Right renal pelvis (tissue), 4 donors: ENCODE results near the gene PFKFB3. TPM values are rescaled to one million over a fixed set of nuclear protein-coding genes. Genes with fewer than 3 reads are reported as not detected.

Source experiments
- DNase-seq, 4 donors: peaks; one replicate each; pipeline ENCODE4 v3.0.0-alpha.2; 2013; ENCODE audit warnings: low read depth in 4 of 4, low spot score in 3 of 4, missing footprints in 1 of 4
- polyA plus RNA-seq, 4 donors: library from polyadenylated mRNA; unstranded; fragments of 120-200 nt; gene quantifications; one replicate each; pipeline ENCODE4 v1.2.1, GENCODE V29; 2013; ENCODE audit not compliant: insufficient read length in 4 of 4

Gene PFKFB3
- polyA plus RNA-seq, 4 donors, result 28.9 to 38.8 (median 35.0) TPM

DNA sequence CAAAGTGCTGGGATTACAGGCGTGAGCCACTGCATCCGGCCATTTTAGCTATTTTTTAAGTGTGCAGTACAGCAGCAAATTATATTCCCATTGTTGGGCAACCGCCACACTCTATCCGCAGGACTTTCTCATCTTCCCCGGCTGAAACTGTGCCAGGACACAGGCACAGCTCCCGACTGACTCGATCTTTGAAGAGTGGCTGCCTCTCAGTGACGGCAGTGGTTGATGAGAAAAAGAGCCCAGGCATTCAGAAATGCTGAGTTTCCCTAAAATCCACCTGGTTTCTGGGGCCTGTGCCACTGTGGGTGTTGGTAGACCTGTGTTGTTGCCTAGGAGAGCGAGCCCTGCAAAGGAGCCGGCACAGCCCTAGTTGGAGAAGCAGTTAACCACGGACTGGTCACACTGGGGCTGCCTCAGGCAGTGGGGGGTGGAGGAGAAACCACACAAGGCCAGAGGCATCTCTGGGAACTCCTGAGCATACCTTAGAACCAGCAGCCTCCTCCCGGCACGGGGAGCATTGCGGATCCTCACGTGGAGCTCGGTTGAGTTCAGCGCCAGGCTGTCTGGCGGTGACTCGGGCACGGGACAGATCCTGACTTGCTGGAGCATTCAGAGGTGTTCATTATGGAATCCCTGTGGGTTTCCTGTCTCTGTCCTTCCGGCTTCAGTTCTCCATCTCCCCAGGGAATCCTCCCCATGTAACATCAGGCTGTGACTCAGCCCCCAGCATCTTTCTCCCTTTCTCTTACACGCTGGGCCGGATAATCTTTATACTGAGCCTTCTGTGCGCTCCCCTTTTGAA, 16.2 kb downstream of the PFKFB3 start:
- no peak for DNase-seq

DNA sequence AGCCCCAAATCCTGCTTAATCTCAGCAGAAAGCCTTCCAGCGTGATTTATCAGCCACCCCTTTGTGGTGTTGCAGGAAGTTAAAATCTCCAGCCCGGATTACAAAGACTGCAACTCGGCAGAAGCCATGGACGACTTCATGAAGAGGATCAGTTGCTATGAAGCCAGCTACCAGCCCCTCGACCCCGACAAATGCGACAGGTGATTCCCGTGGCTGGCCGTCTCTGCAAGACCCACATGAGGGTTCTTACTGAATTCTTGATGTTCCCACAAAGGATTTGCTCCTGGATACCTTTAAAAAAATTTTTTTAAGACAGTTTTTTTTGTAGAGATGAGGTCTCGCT, 16.7 kb downstream of the PFKFB3 start:
- DNase-seq, result no peak

DNA sequence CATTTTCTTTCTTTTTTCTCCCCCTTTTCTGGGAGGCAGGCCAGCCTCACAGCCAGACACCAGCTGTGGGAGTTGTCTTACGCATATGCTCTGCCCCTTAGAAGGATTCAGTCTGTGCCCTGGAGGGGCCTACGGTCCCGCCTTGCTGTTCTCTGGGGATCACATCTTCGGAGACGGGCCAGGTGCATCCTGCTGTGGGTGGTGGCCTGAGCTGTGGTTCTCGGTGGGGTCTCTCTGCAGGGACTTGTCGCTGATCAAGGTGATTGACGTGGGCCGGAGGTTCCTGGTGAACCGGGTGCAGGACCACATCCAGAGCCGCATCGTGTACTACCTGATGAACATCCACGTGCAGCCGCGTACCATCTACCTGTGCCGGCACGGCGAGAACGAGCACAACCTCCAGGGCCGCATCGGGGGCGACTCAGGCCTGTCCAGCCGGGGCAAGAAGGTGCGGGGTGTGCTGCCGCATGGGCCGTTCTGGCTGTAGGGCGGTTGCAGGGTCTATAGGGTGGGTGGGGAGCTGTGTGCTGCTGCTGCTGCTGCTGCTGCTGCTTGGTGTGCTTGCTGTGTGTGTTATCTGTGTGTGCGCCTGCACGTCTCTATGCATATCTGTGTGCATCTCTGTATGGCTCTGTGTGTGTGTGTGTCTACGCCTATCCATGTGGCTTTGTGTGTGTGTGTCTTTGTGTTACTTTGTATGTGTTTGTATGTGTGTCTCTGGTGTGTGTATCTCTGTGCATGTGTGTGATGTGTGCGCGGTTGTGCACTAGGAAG, 17.9 kb downstream of the PFKFB3 start:
- DNase-seq, result no peak

DNA sequence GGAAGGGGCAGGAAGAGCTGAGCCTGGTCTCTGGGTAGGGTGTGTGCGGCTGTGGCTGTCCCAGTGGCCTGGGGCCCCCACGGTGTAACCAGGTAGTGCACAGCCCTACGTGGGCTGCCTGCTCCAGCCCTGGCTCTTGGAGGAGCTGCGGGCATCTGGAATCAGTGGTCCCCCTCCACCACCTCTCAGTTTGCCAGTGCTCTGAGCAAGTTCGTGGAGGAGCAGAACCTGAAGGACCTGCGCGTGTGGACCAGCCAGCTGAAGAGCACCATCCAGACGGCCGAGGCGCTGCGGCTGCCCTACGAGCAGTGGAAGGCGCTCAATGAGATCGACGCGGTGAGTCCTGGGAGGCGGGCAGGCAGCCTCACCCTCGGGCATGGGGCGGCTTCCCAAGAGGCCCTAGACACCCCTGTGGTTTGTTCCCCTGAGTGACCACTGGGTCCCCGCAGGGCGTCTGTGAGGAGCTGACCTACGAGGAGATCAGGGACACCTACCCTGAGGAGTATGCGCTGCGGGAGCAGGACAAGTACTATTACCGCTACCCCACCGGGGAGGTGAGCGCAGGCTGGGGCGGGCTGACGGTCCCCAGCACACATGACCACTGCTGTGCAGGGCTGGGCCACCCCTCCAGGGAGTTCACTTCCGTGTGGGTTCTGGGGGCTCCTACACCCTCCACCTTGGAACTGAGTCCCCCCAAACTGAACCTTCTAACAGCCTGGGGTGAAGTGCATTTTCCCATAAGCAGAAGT, 18.6 kb downstream of the PFKFB3 start:
- DNase-seq, result no peak

DNA sequence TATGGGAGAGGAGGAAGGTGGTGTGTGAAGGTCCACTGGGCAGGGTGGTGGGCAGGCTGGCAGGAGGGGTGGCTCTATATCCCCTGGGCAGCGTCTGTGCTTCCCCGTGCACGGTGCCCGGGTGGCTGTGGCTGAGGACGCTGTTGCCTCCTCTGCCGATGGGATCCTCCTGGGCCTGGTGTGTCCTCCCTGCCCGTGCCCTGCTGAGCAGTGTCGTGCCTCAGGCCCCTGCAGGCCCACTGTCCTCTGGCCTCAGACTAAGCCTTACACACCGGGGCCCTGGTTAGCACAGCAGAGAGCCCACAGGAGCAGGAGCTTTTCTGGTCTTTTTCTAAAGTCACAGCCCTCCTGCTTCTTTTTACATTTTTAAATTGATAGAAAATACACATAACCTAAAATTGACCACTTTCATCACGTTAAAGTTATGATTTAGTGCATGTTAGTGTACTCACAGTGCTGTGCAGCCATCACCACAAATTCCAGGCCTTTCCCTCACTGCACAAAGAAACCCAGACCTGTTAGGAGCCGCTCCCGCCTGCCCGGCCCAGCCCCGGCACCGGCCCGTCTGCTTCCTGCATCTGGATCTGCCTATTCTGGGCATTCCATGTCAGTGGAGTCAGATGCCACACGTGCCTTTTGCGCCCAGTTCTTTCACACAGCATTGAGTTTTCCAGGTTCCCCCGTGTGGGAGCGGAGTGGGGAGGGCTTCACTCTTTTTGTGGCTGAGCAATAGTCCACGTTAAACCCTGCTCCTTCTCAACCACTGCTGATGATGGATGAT, 19.4 kb downstream of the PFKFB3 start:
- DNase-seq, result no peak

DNA sequence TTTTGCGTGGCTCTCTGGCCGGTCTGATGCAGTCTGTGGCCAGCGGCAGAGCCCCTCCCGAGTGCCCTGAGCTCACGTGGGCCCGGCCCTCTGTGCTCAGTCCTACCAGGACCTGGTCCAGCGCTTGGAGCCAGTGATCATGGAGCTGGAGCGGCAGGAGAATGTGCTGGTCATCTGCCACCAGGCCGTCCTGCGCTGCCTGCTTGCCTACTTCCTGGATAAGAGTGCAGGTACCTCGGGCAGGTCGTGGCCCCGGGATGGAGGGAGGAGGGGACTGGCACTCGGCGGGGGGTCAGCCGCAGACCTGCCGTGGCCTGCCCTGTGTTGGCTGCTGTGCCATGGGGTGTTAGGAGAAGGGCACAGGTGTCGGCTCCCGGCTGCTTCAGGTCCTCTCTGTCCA, 20.0 kb downstream of the PFKFB3 start:
- DNase-seq, result no peak

DNA sequence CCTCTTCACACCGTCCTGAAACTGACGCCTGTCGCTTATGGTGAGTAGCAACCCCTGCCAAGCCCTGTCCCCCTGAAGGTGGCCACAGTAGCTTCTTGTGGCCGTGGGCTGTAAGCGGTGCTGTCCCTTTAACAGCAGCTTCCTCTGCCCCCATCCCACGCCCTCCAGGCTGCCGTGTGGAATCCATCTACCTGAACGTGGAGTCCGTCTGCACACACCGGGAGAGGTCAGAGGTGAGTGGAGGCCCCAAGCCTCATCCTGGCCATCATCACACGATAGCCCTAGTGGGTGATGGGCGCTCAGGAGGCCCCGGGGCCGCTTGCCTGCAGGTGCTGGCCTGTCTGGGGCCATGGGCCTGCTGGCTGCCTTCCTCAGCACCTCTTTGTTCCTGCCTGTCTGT, 21.2 kb downstream of the PFKFB3 start:
- no peak for DNase-seq

DNA sequence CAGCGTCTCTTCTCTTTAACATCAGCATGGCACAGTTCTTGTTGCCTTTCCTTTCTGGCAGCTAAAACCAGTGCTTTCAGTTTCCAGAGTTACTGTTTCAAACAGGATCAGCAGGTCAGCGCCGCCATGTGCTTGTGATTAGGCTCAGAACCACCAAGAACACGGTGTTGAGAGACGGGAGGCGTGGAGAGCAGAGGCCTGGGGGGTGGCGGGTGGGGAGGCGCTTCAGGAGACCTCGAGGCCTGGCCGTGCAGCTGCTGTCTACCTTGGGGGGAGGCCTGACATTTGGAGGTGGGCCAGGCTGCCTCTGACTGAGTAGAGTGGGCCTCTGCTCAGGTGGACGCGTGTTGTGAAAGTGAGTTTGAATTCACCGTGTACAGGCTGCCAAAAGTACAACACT, 22.0 kb downstream of the PFKFB3 start:
- DNase-seq, result no peak

DNA sequence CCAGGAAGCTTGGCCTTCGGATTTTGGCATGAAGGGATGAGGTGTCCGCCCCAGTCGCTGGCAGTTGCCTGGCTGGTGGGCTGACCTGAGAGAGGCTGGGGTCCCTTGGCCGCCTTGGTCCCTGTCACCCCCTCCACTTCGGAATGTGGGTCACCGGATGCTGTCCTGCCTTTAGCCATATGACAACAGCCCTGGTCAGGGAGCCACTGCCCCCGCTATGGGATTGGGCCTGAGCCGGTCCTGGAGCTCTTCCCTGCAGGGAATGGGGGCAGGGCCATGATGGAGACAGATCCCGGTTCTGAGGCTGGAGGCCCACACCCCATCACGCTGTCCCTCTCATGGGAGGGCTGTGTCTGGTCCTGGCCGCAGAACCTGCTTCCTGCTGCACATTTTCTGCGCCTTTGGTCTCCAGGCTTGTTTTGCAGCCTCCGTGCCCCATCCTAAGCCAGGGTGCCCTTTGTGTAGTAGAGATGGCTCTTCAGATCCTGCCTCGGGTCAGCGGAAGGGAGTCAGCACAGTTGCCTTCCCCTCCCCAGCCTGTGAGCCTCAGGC, 22.6 kb downstream of the PFKFB3 start:
- DNase-seq, result no peak

DNA sequence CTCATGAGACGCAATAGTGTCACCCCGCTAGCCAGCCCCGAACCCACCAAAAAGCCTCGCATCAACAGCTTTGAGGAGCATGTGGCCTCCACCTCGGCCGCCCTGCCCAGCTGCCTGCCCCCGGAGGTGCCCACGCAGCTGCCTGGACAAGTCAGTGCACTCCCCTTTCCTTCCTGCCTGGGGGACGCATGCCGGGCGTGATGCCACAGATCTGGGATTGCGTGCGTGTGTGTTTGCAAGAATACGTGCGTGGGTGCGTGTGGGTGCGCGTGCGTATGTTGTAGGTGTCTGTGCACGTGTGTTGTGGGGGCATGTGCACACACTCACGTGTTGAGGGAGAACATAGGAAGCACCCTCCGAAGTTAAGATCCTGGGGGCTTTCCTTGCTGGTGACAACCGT, 23.5 kb downstream of the PFKFB3 start:
- no peak for DNase-seq

DNA sequence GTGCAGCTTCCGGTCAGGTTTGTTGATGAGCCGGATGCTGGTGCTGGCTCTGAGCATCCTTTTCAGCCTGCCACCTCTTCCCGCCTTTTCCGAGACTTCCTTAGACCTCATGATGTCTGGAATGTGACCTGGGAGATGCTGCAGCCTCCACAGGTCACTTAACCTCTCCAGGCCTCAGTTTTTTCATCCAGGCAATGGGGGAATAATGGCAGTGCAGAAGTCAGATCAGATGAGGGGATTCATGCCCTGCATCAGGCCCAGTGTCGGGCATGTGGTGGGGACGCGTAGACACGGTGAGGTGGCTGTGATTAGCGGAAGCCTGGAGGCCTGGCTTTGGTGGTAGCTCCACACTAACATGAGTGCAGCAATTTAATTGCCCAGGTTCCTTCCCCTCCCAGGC, 24.6 kb downstream of the PFKFB3 start:
- no peak for DNase-seq

DNA sequence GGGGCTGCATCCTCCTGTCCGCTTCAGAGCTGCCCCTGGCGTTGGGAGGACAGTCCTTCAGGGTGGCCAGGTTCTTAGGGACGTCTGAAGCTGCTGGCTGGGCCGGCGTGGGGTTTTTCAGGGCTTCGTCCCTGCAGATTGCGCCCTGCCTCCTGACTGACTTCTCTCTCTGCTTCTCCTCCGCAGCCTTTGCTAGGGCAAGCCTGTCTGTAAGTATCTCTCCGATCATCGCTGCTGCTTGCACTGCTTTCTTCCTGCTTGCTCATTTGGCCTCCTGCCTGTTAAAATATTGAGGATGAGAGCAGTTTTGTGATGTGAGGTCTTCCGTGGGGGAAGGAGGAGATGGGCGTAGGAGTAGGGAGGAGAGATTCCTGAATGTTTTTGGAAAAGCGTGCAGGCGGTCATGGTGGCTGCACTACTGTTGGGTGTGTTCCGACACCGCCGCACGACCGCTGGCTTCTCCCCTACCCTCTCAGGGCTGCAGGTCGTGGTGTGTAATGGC, 25.3 kb downstream of the PFKFB3 start:
- DNase-seq, result no peak

DNA sequence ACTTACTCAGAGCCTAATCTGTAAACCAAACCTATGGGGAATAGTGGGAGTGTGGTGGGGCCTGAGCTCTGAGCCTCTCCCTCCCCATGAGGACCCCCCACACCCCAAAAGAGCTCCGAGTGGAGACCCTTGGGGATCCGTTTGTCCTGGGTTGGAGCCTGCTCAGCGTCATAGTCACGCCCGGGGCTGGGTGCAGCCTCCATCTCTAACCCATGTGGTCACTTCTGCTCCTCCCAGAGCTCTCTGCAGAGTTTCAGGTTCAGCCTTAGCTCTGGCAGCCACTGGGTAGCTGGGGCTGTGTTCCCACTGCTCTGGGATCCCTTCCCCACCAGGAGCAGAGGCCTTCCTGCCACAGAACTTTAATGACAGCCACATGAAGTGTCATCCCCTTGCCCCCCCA, 25.9 kb downstream of the PFKFB3 start:
- no peak for DNase-seq

DNA sequence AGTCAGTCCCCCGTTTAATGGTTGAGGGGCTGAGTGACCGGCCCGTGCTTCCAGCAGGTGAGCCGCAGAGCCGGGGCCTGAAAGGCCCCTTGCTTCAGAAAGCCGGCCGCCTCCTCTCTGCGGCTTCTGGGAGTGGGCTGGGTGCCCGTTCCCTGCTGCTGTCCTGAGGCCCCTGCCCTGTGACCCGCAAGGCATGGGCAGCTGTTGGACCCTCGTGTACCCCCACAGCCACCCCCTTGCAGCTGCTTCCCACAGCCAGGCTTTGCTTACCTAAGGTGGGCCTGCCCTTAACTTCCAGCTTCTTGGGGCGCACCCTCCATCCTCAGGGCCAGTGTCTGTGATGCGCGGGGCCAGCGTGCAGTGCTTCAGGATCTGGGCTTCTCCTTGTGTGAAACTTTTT, 26.6 kb downstream of the PFKFB3 start:
- DNase-seq, result no peak

DNA sequence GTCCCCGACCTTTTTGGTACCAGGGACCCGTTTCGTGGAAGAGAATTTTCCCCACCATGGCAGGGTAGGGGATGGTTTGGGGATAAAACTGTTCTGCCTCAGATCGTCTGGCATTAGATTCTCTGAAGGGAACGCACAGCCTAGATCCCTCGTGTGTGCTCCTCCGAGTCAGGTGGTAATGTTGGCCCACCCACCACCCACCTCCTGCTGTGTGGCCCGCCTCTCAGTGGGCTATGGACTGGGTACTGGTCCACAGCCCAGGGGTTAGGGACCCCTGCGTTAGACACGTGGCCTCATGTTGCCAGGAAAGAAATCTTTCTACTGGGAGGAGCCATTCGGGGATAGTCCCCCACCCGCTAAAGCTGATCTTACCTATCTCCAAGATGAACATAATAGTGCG, 27.0 kb downstream of the PFKFB3 start:
- DNase-seq, result no peak

DNA sequence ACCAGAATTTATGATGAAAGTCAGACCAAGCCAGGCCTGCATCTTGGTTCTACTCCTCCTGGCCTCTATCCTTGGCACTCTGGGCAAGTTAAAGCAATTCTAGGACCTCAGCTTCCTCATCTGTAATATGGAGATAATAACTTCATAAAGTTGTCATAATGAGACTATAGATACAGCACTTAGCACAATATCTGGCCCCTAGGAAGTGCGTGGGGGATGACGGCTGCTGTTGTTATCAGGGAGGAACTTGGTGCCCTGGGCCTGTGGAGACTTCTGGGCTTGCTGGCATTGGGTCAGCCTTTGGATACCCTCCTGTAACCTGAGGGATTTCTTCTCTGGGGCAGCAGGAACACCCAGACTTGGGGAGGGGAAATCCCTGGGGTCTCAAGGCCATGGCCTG, 27.6 kb downstream of the PFKFB3 start:
- no peak for DNase-seq

DNA sequence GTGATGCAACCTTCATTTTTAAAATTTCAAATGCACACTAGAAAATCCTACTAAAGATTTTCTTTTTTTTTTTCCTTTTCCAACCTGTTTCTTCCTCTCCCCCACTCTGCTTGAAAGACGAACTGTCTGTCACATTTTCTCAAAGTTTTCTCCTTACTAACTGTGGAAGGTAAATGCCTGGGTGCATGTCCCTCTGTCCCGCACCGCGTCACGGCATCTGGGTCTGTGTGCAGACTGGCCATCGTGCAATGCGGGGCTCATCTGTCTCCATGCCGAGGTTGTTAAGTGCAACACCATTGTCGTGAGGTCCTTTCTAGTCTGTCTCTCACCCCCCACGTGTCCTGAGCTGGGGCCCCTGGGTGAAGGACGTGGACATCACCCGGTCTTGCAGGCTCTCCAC, 28.4 kb downstream of the PFKFB3 start:
- no peak for DNase-seq

DNA sequence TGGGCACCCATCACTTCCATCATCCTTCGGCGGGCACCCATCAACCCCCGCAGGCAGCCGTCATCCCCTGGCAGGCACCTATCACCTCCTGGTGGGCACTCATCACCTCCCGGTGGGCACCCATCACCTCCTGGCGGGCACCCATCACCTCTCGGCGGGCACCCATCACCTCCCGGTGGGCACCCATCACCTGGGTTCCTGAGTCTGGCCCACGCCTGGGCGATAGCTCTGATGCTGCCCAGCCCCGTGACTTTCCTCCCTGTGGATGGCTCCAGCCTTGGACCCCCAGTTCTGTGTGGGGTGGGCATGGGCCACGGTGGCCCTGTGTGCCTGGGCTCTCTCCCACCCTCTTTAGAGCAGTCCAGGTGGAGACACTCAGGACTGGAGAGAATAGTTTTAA, 29.0 kb downstream of the PFKFB3 start:
- DNase-seq, result no peak

DNA sequence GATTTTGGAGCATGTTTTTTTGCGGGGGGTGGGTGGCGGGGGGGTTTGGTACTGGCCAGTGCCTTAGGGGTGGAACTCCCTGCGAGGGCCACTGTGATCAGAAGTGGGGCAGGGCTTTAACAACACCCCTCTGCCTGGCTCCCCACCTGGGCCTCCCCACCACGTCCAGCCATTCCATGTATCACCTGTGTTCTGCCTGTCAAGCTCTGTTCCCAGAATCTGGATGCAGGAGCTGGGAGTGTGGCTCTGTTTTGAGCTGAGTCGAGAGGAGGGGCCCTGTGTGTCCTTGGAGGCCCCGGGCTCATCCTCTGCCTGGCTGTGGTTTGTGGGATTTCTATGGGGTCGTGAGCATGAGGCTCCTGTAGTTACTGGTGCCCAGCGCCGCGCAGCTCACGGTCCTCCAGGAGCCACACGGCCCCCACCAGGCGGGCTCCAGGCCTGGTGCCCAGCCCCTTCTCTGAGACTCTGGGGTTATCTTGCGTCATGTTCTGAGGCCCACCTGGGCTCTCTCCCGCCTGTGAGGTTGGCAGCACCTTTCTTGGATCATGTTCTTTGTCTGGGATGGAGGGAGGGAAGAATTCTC, 29.6 kb downstream of the PFKFB3 start:
- no peak for DNase-seq
